ENCODE measurements around the gene ANKS4B. TPM values are rescaled to one million over a fixed set of nuclear protein-coding genes. Genes with fewer than 3 reads are reported as not detected.
"Not testable (repeated sequence)": the region's sequence is repeated elsewhere in the genome, so short reads cannot be mapped to it uniquely, and the experiment has no call there.

The ANKS4B gene
- total RNA-seq, 1 donor from 2014 or later = not detected

- intact Hi-C loops (cut with micrococcal nuclease) = no loop called here
- H3K4me3 Mint-ChIP-seq = no peak overlapping the region
- H3K4me1 Mint-ChIP-seq = peaks cover 4% of the 10 kb centered on the region
- peaks cover 40% of the 10 kb centered on the region for H3K27me3 Mint-ChIP-seq
- no peak overlapping the region for H3K27ac Mint-ChIP-seq
- H3K9me3 Mint-ChIP-seq = no peaks in the 10 kb centered on the region
- DNase-seq = no peak
- no peaks in the 10 kb centered on the region for H3K36me3 Mint-ChIP-seq (ENCODE audit: low read depth)
Measured at GRCh38 chr16:21228361-21228872, 5.1 kb upstream of the ANKS4B start.

GRCh38 chr16:21233045-21233520 lies 416 bp upstream of the ANKS4B start:
- DNase-seq = no peak
- no peaks in the 10 kb centered on the region for H3K4me1 Mint-ChIP-seq
- no peak overlapping the region for H3K4me3 Mint-ChIP-seq
- peaks cover 33% of the 10 kb centered on the region for H3K27me3 Mint-ChIP-seq
- H3K27ac Mint-ChIP-seq = no peak overlapping the region
- peaks cover 3% of the 10 kb centered on the region for H3K9me3 Mint-ChIP-seq
- no peaks in the 10 kb centered on the region for H3K36me3 Mint-ChIP-seq (ENCODE audit: low read depth)
- intact Hi-C loops (cut with micrococcal nuclease) = no loop called here

- H3K4me3 Mint-ChIP-seq = no peak overlapping the region
- H3K4me1 Mint-ChIP-seq = no peaks in the 10 kb centered on the region
- no peak overlapping the region for H3K27ac Mint-ChIP-seq
- peaks cover 3% of the 10 kb centered on the region for H3K9me3 Mint-ChIP-seq
- DNase-seq = no peak
- H3K36me3 Mint-ChIP-seq (ENCODE audit: low read depth) = no peaks in the 10 kb centered on the region
- intact Hi-C loops (cut with micrococcal nuclease) = no loop called here
- H3K27me3 Mint-ChIP-seq = peaks cover 25% of the 10 kb centered on the region
Measured at GRCh38 chr16:21235199-21235585, 1.7 kb downstream of the ANKS4B start.

GRCh38 chr16:21236831-21237230 lies 3.3 kb downstream of the ANKS4B start:
- Mint-ChIP-seq H3K36me3 (ENCODE audit: low read depth) (no peaks in the 10 kb centered on the region), H3K27me3 (peaks cover 18% of the 10 kb centered on the region)
- intact Hi-C loops (cut with micrococcal nuclease) = no loop called here

GRCh38 chr16:21239646-21240045 lies 6.1 kb downstream of the ANKS4B start:
- H3K4me1 Mint-ChIP-seq = no peaks in the 10 kb centered on the region
- H3K4me3 Mint-ChIP-seq = no peak overlapping the region
- intact Hi-C loops (cut with micrococcal nuclease) = no loop called here
- no peak overlapping the region for H3K27ac Mint-ChIP-seq
- DNase-seq = no peak
- peaks cover 13% of the 10 kb centered on the region for H3K27me3 Mint-ChIP-seq
- peaks cover 3% of the 10 kb centered on the region for H3K9me3 Mint-ChIP-seq
- no peaks in the 10 kb centered on the region for H3K36me3 Mint-ChIP-seq (ENCODE audit: low read depth)

More at GRCh38 chr16:21236831-21237230, 3.3 kb downstream of the ANKS4B start:
- Mint-ChIP-seq H3K9me3 (peaks cover 3% of the 10 kb centered on the region), H3K4me1 (no peaks in the 10 kb centered on the region), H3K4me3 (no peak overlapping the region), H3K27ac (no peak overlapping the region)
- DNase-seq = no peak

GRCh38 chr16:21242756-21243155 lies 9.3 kb downstream of the ANKS4B start:
- Mint-ChIP-seq H3K4me1 (no peaks in the 10 kb centered on the region), H3K9me3 (no peaks in the 10 kb centered on the region), H3K27ac (no peak overlapping the region), H3K27me3 (peaks cover 15% of the 10 kb centered on the region), H3K36me3 (ENCODE audit: low read depth) (no peaks in the 10 kb centered on the region), H3K4me3 (no peak overlapping the region)
- DNase-seq = no peak
- intact Hi-C loops (cut with micrococcal nuclease) = no loop called here

- H3K9me3 Mint-ChIP-seq = no peaks in the 10 kb centered on the region
- H3K27me3 Mint-ChIP-seq = peaks cover 13% of the 10 kb centered on the region
- intact Hi-C loops (cut with micrococcal nuclease) = no loop called here
- H3K27ac Mint-ChIP-seq = no peak overlapping the region
- no peak overlapping the region for H3K4me3 Mint-ChIP-seq
- no peaks in the 10 kb centered on the region for H3K36me3 Mint-ChIP-seq (ENCODE audit: low read depth)
- no peaks in the 10 kb centered on the region for H3K4me1 Mint-ChIP-seq
- no peak for DNase-seq
Measured at GRCh38 chr16:21244518-21245215, 11.2 kb downstream of the ANKS4B start.

GRCh38 chr16:21248179-21248578 lies 14.7 kb downstream of the ANKS4B start:
- H3K36me3 Mint-ChIP-seq (ENCODE audit: low read depth); DNase-seq; H3K4me1 Mint-ChIP-seq; intact Hi-C loops (cut with micrococcal nuclease); H3K9me3 Mint-ChIP-seq; H3K27ac Mint-ChIP-seq; H3K4me3 Mint-ChIP-seq: not testable (repeated sequence)
- peaks cover 11% of the 10 kb centered on the region for H3K27me3 Mint-ChIP-seq

GRCh38 chr16:21250072-21250923 lies 16.8 kb downstream of the ANKS4B start:
- Mint-ChIP-seq H3K27me3 (peaks cover 11% of the 10 kb centered on the region), H3K9me3 (no peaks in the 10 kb centered on the region), H3K27ac (no peak overlapping the region), H3K4me1 (no peaks in the 10 kb centered on the region), H3K4me3 (no peak overlapping the region), H3K36me3 (ENCODE audit: low read depth) (no peaks in the 10 kb centered on the region)
- no peak for DNase-seq
- intact Hi-C loops (cut with micrococcal nuclease) = no loop called here

GRCh38 chr16:21253470-21253869 lies 20.0 kb downstream of the ANKS4B start:
- Mint-ChIP-seq H3K4me3 (no peak overlapping the region), H3K36me3 (ENCODE audit: low read depth) (no peaks in the 10 kb centered on the region), H3K27ac (no peak overlapping the region), H3K27me3 (peaks cover 4% of the 10 kb centered on the region), H3K9me3 (no peaks in the 10 kb centered on the region), H3K4me1 (no peaks in the 10 kb centered on the region)
- DNase-seq = no peak
- intact Hi-C loops (cut with micrococcal nuclease) = no loop called here

- no peaks in the 10 kb centered on the region for H3K4me1 Mint-ChIP-seq
- H3K4me3 Mint-ChIP-seq = no peak overlapping the region
- no peaks in the 10 kb centered on the region for H3K36me3 Mint-ChIP-seq (ENCODE audit: low read depth)
- peaks cover 4% of the 10 kb centered on the region for H3K27me3 Mint-ChIP-seq
- no peak overlapping the region for H3K27ac Mint-ChIP-seq
- DNase-seq = no peak
- no peaks in the 10 kb centered on the region for H3K9me3 Mint-ChIP-seq
- intact Hi-C loops (cut with micrococcal nuclease) = no loop called here
Measured at GRCh38 chr16:21256636-21257035, 23.1 kb downstream of the ANKS4B start.

GRCh38 chr16:21257284-21257683 lies 23.8 kb downstream of the ANKS4B start:
- Mint-ChIP-seq H3K36me3 (ENCODE audit: low read depth) (no peaks in the 10 kb centered on the region), H3K27ac (no peak overlapping the region), H3K9me3 (no peaks in the 10 kb centered on the region), H3K4me1 (no peaks in the 10 kb centered on the region), H3K4me3 (no peak overlapping the region), H3K27me3 (peaks cover 4% of the 10 kb centered on the region)
- intact Hi-C loops (cut with micrococcal nuclease) = no loop called here
- no peak for DNase-seq

- H3K4me3 Mint-ChIP-seq = no peak overlapping the region
- H3K27me3 Mint-ChIP-seq = peaks cover 6% of the 10 kb centered on the region
- intact Hi-C loops (cut with micrococcal nuclease) = no loop called here
- DNase-seq = no peak
- H3K36me3 Mint-ChIP-seq (ENCODE audit: low read depth) = no peaks in the 10 kb centered on the region
- no peaks in the 10 kb centered on the region for H3K4me1 Mint-ChIP-seq
- no peaks in the 10 kb centered on the region for H3K9me3 Mint-ChIP-seq
- no peak overlapping the region for H3K27ac Mint-ChIP-seq
Measured at GRCh38 chr16:21260870-21261791, 27.6 kb downstream of the ANKS4B start.

Data from activated CD4-positive, alpha-beta T cell treated with anti-CD3 and anti-CD28 coated beads, Interleukin-2, amount 10 ng/mL, durations not matched to agents 24 days and 14 days (primary cell).